Neural cell (in vitro differentiated cells): Measurements from ENCODE around the gene CREBL2.

Experiments used
- CTCF ChIP-seq: fragments of 450-650 bp; IDR thresholded peaks from 2 replicates; pipeline ENCODE4 v1.5.1; 2014; ENCODE audit warnings: antibody characterized with exemption, mild to moderate bottlenecking, moderate library complexity; ENCODE audit not compliant: poor library complexity, severe bottlenecking
- EP300 ChIP-seq: fragments of 450-650 bp; conservative IDR thresholded peaks from 2 replicates; pipeline ENCODE4 v1.6.1; 2014; ENCODE audit warnings: antibody characterized with exemption, mild to moderate bottlenecking, moderate library complexity; ENCODE audit not compliant: poor library complexity, severe bottlenecking
- RAD21 ChIP-seq: fragments of 450-650 bp; conservative IDR thresholded peaks from 2 replicates; pipeline ENCODE4 v1.6.1; 2014; ENCODE audit warnings: antibody characterized with exemption, mild to moderate bottlenecking, moderate library complexity
- REST ChIP-seq: IDR thresholded peaks from 2 replicates; pipeline ENCODE4 v1.6.1; 2012; ENCODE audit warnings: borderline replicate concordance
- TAF1 ChIP-seq: IDR thresholded peaks from 2 replicates; pipeline ENCODE4 v1.6.1; 2012; ENCODE audit warnings: low read depth

DNA sequence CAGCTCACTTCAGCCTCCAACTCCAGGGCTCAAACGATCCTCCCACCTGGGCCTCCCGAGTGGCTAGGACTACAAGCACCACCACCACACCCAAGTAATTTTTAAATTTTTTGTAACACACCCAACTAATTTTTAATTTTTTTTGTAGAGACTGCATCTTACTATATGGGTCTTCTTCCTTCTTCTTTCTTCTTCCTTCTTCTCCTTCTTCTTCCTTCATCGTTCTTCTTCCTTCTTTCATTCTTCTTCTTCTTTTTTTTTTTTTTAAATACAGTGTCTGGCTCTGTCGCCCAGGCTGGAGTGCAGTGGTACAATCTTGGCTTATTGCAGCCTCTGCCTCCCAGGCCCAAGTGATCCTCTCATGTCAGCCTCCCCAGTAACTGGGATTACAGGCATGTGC lies 965 bp upstream of the CREBL2 start:
- TF ChIP-seq RAD21 (no peak), TAF1 (no peak), CTCF (no peak), REST (no peak), EP300 (no peak)
